ENCODE results near the gene MAB21L4. TPM values are rescaled to one million over a fixed set of nuclear protein-coding genes. Genes with fewer than 3 reads are reported as not detected.
A peak's percentile ranks its signal among the peaks of the same experiment; 100 is the strongest.

Gene MAB21L4
- polyA plus RNA-seq, 4 donors: 3.8 to 29.3 (median 9.1) TPM

DNA sequence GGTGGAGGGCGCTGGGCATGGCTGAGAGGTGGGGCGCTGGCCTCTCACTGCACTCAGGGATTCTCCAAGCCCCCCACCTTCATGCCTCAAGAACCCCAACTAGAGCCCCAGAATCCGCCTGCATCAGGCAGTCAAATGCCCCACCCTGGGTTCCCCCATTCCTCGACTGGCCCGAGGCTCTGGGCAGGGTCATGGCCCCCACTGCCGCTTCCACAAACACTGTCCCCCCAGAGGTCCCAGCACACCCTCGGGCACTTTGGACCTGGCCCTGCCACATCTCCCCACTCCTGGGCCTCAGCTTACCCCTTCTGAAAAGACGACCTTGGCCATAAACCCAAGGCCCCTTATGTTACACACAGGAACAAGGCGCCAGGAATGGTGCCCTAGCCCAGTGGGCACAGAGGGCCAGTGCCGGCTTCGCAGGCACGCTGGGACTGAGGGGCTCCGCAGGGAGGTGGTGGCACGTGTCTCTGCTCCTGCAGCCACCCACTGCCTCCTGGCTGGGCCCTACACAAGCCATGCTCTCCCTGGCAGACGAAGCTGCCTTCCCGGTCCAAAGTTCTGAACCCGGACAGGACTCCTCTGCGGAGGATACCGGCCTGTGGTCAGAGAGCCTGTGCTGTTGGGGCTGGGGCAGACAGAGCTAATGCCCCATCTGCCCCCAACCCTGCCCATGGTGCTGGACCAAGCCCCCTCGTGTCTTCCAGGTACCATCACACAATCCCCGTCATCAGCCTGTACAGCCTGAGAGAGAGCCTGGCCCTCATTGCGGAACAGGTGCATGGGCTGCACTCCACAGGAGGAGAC is 20.5 kb downstream of the MAB21L4 start:
- H3K27me3 ChIP-seq (ENCODE audit: control insufficient read depth in 3 of 3, insufficient read depth in 3 of 3, low read length in 3 of 3): no peaks in the 10 kb centered on the region
- peak overlapping the region in 2 of 3 donors; percentile 39 to 88 for H3K27ac ChIP-seq (ENCODE audit: low read depth in 1 of 3, low read length in 2 of 3)
- H3K9me3 ChIP-seq (ENCODE audit: control insufficient read depth in 2 of 2, insufficient read depth in 1 of 2, low read depth in 1 of 2, low read length in 1 of 2): no peaks in the 10 kb centered on the region
- H3K4me1 ChIP-seq (ENCODE audit: control insufficient read depth in 3 of 3, insufficient read depth in 2 of 3, low read depth in 1 of 3, low read length in 2 of 3): peaks cover 0 to 42% (median 20%) of the 10 kb centered on the region in 3 donors
- H3K36me3 ChIP-seq (ENCODE audit: control insufficient read depth in 3 of 3, insufficient read depth in 2 of 3, low read depth in 1 of 3, low read length in 3 of 3): no peaks in the 10 kb centered on the region
- no peak overlapping the region for H3K4me3 ChIP-seq (ENCODE audit: low read depth in 1 of 3, low read length in 3 of 3)
- WGBS, 3 donors: 62 to 84% (median 72%) methylated on average over 20 to 22 of the region's 22 CpGs
- FAIRE-seq (no peak), DNase-seq (peak in 1 of 2 donors; percentile 59)

DNA sequence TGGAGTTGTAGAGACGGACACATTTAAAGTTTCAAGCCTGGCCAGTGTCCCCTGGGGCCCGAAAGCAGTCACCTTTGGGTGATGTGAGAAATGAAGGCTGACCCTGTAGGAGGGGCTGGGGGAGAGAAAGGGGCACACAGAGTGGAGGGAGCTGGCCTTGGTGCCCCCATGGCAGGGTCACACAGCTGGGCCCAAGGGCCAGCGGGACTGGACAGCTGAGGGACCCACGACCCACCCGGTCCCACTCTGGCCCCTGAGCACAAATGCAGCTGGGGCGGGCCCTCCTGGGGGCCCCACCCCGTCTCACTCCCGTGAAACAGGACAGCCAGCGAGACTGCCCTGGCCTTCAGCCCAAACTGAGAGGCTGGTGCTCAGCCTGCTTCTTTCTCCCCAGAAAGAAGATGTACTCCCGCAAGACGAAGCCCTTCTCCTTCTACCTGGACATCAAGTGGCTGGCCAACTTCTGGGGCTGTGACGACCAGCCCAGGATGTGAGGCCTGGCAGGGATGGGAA is 21.2 kb downstream of the MAB21L4 start:
- FAIRE-seq: no peak
- Histone ChIP-seq H3K36me3 (ENCODE audit: control insufficient read depth in 3 of 3, insufficient read depth in 2 of 3, low read depth in 1 of 3, low read length in 3 of 3) (no peaks in the 10 kb centered on the region), H3K4me1 (ENCODE audit: control insufficient read depth in 3 of 3, insufficient read depth in 2 of 3, low read depth in 1 of 3, low read length in 2 of 3) (peaks cover 0 to 42% (median 20%) of the 10 kb centered on the region in 3 donors), H3K27ac (ENCODE audit: low read depth in 1 of 3, low read length in 2 of 3) (peak overlapping the region in 2 of 3 donors; percentile 48 to 88), H3K9me3 (ENCODE audit: control insufficient read depth in 2 of 2, insufficient read depth in 1 of 2, low read depth in 1 of 2, low read length in 1 of 2) (no peaks in the 10 kb centered on the region), H3K27me3 (ENCODE audit: control insufficient read depth in 3 of 3, insufficient read depth in 3 of 3, low read length in 3 of 3) (no peaks in the 10 kb centered on the region), H3K4me3 (ENCODE audit: low read depth in 1 of 3, low read length in 3 of 3) (no peak overlapping the region)
- DNase-seq: no peak
- WGBS, 3 donors: 42 to 69% (median 65%) methylated on average over 10 to 12 of the region's 12 CpGs

DNA sequence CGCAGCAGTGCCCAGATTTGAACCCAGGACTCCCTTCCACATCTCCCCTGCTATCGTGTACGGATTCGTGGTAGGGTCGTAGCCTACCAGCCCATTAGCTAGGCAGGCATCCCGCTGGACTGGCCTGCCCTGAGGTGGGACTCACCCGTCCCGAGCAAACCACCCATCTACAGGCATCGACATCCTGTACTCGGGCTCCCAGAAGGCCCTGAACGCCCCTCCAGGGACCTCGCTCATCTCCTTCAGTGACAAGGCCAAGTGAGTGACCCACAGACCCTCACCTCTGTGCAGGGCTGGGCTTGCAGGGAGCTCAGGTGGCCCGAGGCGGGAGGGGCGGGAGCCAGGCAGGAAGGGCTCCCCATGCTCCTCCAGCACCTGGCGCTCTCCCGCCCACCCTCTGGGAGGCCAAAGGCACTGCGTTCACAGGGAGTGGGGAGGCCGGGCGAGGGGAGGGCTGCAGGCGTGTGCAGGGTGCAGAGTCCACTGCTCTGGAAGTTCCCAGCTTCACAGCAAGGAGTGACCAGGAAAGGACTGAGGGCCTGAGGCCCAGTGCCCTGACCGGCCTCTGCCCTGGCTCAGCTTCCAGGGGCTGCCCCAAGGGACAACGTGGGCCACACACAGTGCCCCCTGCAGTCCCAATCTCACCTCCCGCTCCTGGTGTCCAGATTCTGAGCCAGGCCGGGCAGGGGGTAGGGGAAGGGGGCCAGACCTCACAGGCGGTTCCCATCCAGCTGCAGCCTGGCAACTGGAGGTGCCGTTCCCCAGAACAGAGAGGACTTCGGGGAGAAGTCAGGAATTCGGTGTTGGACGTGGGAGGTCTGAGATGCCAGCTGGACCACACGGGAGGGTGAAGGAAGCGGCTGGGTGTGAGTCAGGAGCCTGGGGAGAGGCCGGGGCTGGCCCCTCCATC is 21.9 kb downstream of the MAB21L4 start:
- H3K27ac ChIP-seq (ENCODE audit: low read depth in 1 of 3, low read length in 2 of 3): peak overlapping the region in 2 of 3 donors; percentile 48 to 88

GRCh38 chr2:240873098-240873788 is 22.7 kb downstream of the MAB21L4 start:
- no peak for DNase-seq
- Histone ChIP-seq H3K4me3 (ENCODE audit: low read depth in 1 of 3, low read length in 3 of 3) (no peak overlapping the region), H3K9me3 (ENCODE audit: control insufficient read depth in 2 of 2, insufficient read depth in 1 of 2, low read depth in 1 of 2, low read length in 1 of 2) (no peaks in the 10 kb centered on the region), H3K27me3 (ENCODE audit: control insufficient read depth in 3 of 3, insufficient read depth in 3 of 3, low read length in 3 of 3) (no peaks in the 10 kb centered on the region), H3K27ac (ENCODE audit: low read depth in 1 of 3, low read length in 2 of 3) (peak overlapping the region in 1 of 3 donors; percentile 75), H3K36me3 (ENCODE audit: control insufficient read depth in 3 of 3, insufficient read depth in 2 of 3, low read depth in 1 of 3, low read length in 3 of 3) (no peaks in the 10 kb centered on the region), H3K4me1 (ENCODE audit: control insufficient read depth in 3 of 3, insufficient read depth in 2 of 3, low read depth in 1 of 3, low read length in 2 of 3) (peaks cover 0 to 42% (median 20%) of the 10 kb centered on the region in 3 donors)
- 87 to 91% (median 90%) methylated on average over 21 of the region's 21 CpGs for WGBS, 3 donors
- no peak for FAIRE-seq

More for the DNA sequence above, 21.9 kb downstream of the MAB21L4 start:
- WGBS, 3 donors: 33 to 65% (median 51%) methylated on average over 33 of the region's 33 CpGs
- H3K4me3 ChIP-seq (ENCODE audit: low read depth in 1 of 3, low read length in 3 of 3): no peak overlapping the region
- H3K4me1 ChIP-seq (ENCODE audit: control insufficient read depth in 3 of 3, insufficient read depth in 2 of 3, low read depth in 1 of 3, low read length in 2 of 3): peaks cover 0 to 42% (median 20%) of the 10 kb centered on the region in 3 donors
- no peaks in the 10 kb centered on the region for H3K27me3 ChIP-seq (ENCODE audit: control insufficient read depth in 3 of 3, insufficient read depth in 3 of 3, low read length in 3 of 3)
- H3K9me3 ChIP-seq (ENCODE audit: control insufficient read depth in 2 of 2, insufficient read depth in 1 of 2, low read depth in 1 of 2, low read length in 1 of 2): no peaks in the 10 kb centered on the region
- DNase-seq (peak; percentile 87 to 94), FAIRE-seq (no peak)
- H3K36me3 ChIP-seq (ENCODE audit: control insufficient read depth in 3 of 3, insufficient read depth in 2 of 3, low read depth in 1 of 3, low read length in 3 of 3): no peaks in the 10 kb centered on the region

DNA sequence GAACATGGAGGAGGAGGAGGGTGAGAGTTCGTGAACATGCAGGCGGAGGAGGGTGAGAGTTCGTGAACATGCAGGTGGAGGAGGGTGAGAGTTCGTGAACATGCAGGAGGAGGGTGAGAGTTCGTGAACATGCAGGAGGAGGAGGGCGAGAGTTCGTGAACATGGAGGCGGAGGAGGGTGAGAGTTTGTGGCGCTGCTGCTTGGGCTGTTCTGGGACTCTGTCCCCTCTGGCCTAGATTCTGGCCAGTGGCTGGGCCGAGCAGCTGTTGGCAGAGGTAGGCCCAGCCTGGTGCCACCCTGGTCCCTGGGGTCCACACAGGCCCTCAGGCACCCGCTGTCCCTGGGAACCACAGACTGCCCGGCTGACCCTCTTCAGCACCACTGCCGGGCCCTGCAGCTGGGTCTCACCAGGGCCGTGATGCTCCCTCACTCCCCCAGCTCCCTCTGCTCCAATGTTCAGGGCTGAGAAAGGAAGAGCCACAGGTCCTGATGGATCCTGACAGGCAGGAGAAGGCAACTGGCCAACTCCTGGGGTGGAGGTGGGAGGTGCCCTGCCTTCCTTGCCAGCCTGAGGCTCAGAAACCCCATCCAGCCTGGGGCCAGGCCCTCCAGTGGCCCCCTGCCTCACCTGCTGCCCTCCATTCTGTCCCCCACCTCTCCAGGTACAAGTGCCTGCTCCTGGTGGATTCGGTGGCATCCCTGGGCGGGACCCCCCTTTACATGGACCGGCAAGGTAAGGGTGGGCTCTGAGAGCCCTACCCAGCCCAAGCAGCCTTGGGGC is 23.4 kb downstream of the MAB21L4 start:
- Histone ChIP-seq H3K9me3 (ENCODE audit: control insufficient read depth in 2 of 2, insufficient read depth in 1 of 2, low read depth in 1 of 2, low read length in 1 of 2) (no peaks in the 10 kb centered on the region), H3K4me3 (ENCODE audit: low read depth in 1 of 3, low read length in 3 of 3) (no peak overlapping the region), H3K27me3 (ENCODE audit: control insufficient read depth in 3 of 3, insufficient read depth in 3 of 3, low read length in 3 of 3) (no peaks in the 10 kb centered on the region), H3K36me3 (ENCODE audit: control insufficient read depth in 3 of 3, insufficient read depth in 2 of 3, low read depth in 1 of 3, low read length in 3 of 3) (no peaks in the 10 kb centered on the region), H3K4me1 (ENCODE audit: control insufficient read depth in 3 of 3, insufficient read depth in 2 of 3, low read depth in 1 of 3, low read length in 2 of 3) (peaks cover 0 to 42% (median 20%) of the 10 kb centered on the region in 3 donors), H3K27ac (ENCODE audit: low read depth in 1 of 3, low read length in 2 of 3) (no peak overlapping the region)
- FAIRE-seq (no peak), DNase-seq (no peak)
- 83 to 88% (median 84%) methylated on average over 14 to 17 of the region's 17 CpGs for WGBS, 3 donors

GRCh38 chr2:240871071-240871958 is 24.6 kb downstream of the MAB21L4 start:
- peaks cover 0 to 32% (median 16%) of the 10 kb centered on the region in 3 donors for H3K4me1 ChIP-seq (ENCODE audit: control insufficient read depth in 3 of 3, insufficient read depth in 2 of 3, low read depth in 1 of 3, low read length in 2 of 3)
- FAIRE-seq (no peak), DNase-seq (no peak)
- no peak overlapping the region for H3K27ac ChIP-seq (ENCODE audit: low read depth in 1 of 3, low read length in 2 of 3)
- WGBS, 3 donors: 74 to 86% (median 85%) methylated on average over 15 to 16 of the region's 16 CpGs
- no peaks in the 10 kb centered on the region for H3K36me3 ChIP-seq (ENCODE audit: control insufficient read depth in 3 of 3, insufficient read depth in 2 of 3, low read depth in 1 of 3, low read length in 3 of 3)
- no peak overlapping the region for H3K4me3 ChIP-seq (ENCODE audit: low read depth in 1 of 3, low read length in 3 of 3)
- H3K9me3 ChIP-seq (ENCODE audit: control insufficient read depth in 2 of 2, insufficient read depth in 1 of 2, low read depth in 1 of 2, low read length in 1 of 2): no peaks in the 10 kb centered on the region
- H3K27me3 ChIP-seq (ENCODE audit: control insufficient read depth in 3 of 3, insufficient read depth in 3 of 3, low read length in 3 of 3): no peaks in the 10 kb centered on the region
